Measurements from ENCODE around the gene DBN1.
"Not testable (repeated sequence)": the region's sequence is repeated elsewhere in the genome, so short reads cannot be mapped to it uniquely, and the experiment has no call there.

The DBN1 gene

GRCh38 chr5:177490992-177491391, 17.6 kb upstream of the DBN1 start:
- DNase-seq, result no peak

- DNase-seq, result no peak
Observed at GRCh38 chr5:177490311-177490991, 17.0 kb upstream of the DBN1 start.

- DNase-seq, result no peak
Observed at GRCh38 chr5:177489119-177489716, 15.8 kb upstream of the DBN1 start.

- no peak for DNase-seq
Observed at GRCh38 chr5:177487975-177488374, 14.5 kb upstream of the DBN1 start.

- DNase-seq, result no peak
Observed at GRCh38 chr5:177487144-177487543, 13.7 kb upstream of the DBN1 start.

- DNase-seq, result no peak
Observed at GRCh38 chr5:177486256-177486655, 12.8 kb upstream of the DBN1 start.

- not testable (repeated sequence) for DNase-seq
Observed at GRCh38 chr5:177485753-177486152, 12.3 kb upstream of the DBN1 start.

- DNase-seq, result no peak
Observed at GRCh38 chr5:177484902-177485549, 11.6 kb upstream of the DBN1 start.

- no peak for DNase-seq
Observed at GRCh38 chr5:177483994-177484901, 10.8 kb upstream of the DBN1 start.

GRCh38 chr5:177483042-177483441, 9.6 kb upstream of the DBN1 start:
- no peak for DNase-seq

- no peak for DNase-seq
Observed at GRCh38 chr5:177482359-177482795, 8.9 kb upstream of the DBN1 start.

- peak; percentile 55 to 79 for DNase-seq
Observed at GRCh38 chr5:177479774-177480173, 6.3 kb upstream of the DBN1 start.

GRCh38 chr5:177478711-177479646, 5.5 kb upstream of the DBN1 start:
- peak; percentile 85 to 92 for DNase-seq

- no peak for DNase-seq
Observed at GRCh38 chr5:177477701-177478477, 4.5 kb upstream of the DBN1 start.

GRCh38 chr5:177476531-177477233, 3.2 kb upstream of the DBN1 start:
- no peak for DNase-seq

- no peak for DNase-seq
Observed at GRCh38 chr5:177475563-177476427, 2.4 kb upstream of the DBN1 start.

- peak; percentile 13 to 36 for DNase-seq
Observed at GRCh38 chr5:177474846-177475562, 1.6 kb upstream of the DBN1 start.

- DNase-seq, result no peak
Observed at GRCh38 chr5:177474002-177474476, 605 bp upstream of the DBN1 start.

All from inflammatory macrophage (primary cell).